Fibroblast of skin of right quadriceps (primary cell): ENCODE results near the gene RALGAPA1.
"Not testable (repeated sequence)": the region's sequence is repeated elsewhere in the genome, so short reads cannot be mapped to it uniquely, and the experiment has no call there.

ENCODE experiments used
- DNase-seq: peaks from one replicate; pipeline ENCODE4 v3.0.0-alpha.2; 2013

Gene RALGAPA1

GRCh38 chr14:35760143-35760542 is 49.0 kb downstream of the RALGAPA1 start:
- no peak for DNase-seq

- no peak for DNase-seq
Observed at GRCh38 chr14:35758523-35759129, 50.5 kb downstream of the RALGAPA1 start.

DNA sequence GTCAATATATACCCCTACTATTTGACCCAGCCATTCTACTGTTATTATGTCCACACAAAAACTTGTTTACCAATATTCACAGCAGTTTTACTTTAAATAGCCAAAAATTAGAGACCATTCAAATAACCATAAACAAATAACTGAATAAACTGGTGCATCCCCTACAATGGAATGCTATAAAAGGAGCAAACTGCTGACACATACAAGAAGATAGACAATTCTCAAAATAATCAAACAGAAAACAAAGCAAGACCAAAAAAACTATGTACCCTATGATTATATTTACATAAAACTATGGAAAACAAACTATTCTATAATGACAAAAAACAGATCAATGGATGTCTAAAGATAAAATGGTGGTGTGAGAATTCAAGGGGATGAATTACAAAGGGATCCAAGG is 54.4 kb downstream of the RALGAPA1 start:
- DNase-seq: no peak

- DNase-seq: no peak
Observed at GRCh38 chr14:35752380-35752779, 56.7 kb downstream of the RALGAPA1 start.

DNA sequence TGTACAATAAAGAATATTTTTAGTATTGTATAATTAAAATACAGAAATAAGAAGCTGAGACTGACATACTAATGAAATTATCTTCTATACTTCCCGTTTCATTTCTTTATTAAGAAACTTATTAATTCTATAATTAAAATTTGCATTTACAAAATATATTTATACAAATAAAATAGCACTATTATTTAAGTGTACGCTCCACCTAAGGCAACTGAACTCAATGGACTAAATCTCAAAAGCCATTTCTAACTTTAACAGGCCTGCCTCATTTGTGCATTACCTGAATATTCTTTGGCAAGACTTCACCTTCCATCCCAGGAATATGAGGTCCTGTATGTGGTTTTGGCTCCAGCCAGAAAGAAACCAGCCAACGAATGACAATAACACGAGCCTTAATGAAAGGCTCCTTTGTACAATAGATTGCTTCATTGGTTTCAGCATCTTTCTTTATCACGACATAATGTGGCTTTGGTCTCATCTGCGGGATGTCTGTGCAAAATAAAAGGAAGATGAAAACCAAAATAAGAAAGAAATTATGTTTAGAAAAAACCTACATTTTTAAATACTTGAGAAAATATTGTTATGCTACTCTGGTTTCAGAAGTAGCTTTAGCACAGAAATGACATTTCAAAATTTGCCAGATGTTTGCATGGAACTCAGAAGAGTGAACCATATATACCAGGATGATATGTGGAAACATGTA is 58.7 kb downstream of the RALGAPA1 start:
- DNase-seq: no peak

DNA sequence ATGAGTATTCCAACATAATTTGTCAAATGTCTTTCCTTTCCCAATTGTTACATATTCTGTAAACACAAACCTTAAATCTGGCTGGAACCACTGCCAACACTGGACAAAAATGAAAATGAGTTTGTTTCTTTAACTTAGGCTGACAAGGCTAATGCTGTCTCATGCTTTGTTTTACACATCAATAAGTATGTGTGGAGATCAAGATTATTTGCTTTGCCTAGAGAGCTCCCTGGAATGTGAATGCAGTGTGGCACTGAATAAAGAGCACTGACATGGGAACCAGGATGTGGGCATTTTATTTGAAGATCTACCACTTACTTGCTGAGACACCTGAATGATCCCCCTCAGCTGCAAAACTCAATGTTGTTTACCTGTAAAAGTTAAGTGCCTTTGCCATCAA is 61.7 kb downstream of the RALGAPA1 start:
- no peak for DNase-seq

GRCh38 chr14:35742442-35742841 is 66.7 kb downstream of the RALGAPA1 start:
- DNase-seq: no peak

DNA sequence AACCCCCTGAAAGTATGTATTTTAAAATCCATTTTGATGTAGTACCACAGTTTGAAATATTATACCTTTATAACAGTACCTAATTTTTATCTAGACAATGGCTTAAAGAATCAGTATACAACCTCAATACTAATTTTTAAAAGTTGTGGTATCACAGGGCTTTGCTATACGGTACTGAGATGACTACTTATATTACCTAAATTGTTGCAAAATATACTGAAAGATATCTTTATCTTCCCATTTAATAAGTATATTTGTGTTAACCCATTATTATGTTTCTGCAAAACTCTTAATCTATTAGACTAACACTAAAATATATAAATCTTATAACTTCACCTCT is 67.1 kb downstream of the RALGAPA1 start:
- no peak for DNase-seq

GRCh38 chr14:35741345-35742031 is 67.6 kb downstream of the RALGAPA1 start:
- DNase-seq: peak; percentile 3

GRCh38 chr14:35740215-35740614 is 68.9 kb downstream of the RALGAPA1 start:
- DNase-seq: no peak

- not testable (repeated sequence) for DNase-seq
Observed at GRCh38 chr14:35735163-35735562, 73.9 kb downstream of the RALGAPA1 start.

DNA sequence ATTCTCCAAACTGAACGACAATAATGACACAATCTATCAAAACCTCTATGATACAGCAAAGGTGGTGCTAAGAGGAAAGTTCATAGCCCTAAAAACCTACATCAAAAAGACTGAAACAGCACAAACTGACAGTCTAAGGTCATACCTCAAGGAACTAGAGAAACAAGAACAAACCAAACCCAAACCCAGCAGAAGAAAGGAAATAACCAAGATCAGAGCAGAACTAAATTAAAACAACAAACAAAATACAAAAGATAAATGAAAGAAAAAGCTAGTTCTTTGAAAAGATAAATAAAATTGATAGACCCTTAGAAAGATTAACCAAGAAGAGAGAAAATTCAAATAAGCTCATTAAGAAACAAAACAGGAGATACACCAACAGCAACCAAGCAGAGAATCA is 75.6 kb downstream of the RALGAPA1 start:
- DNase-seq: not testable (repeated sequence)

DNA sequence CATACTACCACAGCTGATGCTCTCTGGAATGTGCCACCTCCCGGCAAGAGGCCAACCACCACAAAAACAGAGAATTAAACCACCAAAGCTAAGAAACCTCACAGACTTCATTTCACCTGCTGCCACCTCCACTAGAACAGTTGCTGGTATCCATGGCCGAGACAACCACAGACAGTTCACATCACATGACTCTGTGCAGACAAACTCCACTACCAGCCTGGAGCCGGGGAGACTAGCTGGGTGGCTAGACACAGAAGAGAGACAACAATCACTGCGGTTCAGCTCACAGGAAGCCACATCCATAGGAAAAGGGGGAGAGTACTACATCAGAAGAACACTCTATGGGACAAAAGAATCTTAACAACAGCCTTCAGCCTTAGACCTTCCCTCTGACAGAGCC is 78.2 kb downstream of the RALGAPA1 start:
- no peak for DNase-seq

- no peak for DNase-seq
Observed at GRCh38 chr14:35727764-35728163, 81.3 kb downstream of the RALGAPA1 start.

DNA sequence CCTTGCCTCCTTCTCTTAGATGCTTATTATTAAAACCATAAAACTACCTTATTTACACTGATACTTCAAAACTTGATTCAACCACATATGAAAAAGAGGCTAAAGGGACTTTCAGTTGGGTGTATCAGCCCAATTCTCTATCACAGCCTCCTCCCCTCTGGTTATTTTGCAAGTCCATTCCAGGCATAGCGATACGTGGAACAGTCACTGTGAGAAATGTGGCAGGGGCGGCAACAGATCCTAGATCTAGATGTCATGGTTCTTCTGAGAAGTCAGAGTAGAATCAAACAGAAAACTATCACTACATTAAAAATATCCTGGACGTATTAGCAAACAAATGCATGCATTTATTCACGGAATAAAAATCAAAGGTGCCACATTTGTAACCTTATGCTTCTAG is 83.2 kb downstream of the RALGAPA1 start:
- no peak for DNase-seq

- no peak for DNase-seq
Observed at GRCh38 chr14:35715079-35715478, 94.0 kb downstream of the RALGAPA1 start.

DNA sequence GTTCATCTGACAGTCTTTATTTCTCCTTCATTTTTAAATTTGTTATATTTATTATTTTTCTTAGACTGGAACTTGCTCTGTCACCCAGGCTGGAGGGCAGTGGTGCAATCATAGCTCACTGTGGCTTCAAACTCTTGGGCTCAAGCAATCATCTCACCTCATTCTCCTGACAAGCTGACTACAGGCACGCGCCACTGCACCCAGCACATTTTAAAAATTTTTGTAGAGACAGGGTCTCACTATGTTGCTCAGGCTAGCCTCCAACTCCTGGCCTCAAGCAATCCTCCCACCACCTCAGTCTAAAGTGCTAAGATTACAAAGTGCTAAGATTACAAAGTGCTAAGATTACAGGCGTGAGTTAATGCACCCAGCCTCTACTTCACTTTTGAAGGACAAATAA is 96.6 kb downstream of the RALGAPA1 start:
- DNase-seq: no peak

DNA sequence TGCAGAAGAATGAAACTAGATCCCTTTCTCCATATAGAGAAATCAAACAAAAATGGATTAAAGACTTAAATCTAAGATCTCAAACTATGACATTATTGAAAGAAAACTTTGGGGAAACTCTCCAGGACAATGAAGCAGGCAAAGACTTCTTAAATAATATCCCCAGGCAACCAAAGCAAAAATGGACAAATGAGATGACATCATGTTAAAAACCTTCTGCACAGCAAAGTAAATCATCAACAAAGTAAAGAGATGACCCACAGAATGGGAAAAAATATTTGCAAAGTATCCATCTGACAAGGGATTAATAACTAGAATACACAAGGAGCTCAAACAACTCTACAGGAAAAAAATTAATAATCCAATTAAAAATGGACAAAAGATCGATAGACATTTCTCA is 101.0 kb downstream of the RALGAPA1 start:
- DNase-seq: no peak

- no peak for DNase-seq
Observed at GRCh38 chr14:35705636-35706035, 103.5 kb downstream of the RALGAPA1 start.

DNA sequence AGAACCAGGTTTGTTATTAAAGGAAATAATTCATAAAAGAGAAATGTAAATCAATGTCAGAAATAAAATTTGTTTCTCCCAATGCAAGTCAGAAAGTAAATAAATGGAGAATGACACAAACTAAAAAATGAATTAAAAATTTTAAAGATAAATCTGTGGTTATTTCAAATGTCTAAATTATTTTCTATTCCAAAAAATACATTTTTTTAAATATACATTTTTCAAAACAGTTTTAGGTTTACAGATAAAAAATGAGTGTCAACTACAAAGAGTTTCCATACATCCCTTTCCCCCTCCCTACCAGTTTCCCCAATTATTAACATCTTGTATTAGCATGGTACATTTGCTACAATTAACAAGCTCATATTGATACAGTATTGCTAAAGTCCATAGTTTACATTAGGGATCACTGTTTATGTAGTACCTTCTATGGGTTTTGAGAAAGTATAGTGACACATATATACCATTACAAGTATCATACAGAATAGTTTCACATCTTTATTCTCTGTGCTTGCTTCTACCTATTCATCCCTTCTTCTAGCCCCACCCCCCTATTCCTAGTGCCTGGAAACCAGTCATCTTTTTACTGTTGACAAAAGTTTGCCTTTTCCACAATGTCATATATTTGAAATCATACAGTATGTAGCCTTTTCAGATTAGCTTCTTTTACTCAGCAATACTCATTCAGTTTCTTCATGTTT is 104.2 kb downstream of the RALGAPA1 start:
- DNase-seq: no peak

DNA sequence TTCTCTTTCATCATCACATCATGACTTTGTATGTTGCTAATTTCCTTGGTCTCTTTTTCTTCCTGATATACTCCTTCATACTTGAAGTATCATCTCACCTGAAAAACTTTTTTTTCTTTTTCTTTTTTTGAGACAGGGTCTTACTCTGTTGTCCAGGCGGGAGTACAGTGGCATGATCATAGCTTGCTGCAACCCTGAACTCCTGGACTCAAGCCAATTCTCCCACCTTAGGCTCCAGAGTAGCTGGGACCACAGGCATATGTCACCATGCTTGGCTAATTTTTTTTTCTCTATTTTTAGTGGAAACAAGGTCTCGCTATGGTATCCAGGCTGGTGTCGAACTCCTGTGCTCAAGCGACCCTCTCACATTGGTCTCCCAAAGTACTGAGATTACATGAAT is 107.6 kb downstream of the RALGAPA1 start:
- DNase-seq: no peak

DNA sequence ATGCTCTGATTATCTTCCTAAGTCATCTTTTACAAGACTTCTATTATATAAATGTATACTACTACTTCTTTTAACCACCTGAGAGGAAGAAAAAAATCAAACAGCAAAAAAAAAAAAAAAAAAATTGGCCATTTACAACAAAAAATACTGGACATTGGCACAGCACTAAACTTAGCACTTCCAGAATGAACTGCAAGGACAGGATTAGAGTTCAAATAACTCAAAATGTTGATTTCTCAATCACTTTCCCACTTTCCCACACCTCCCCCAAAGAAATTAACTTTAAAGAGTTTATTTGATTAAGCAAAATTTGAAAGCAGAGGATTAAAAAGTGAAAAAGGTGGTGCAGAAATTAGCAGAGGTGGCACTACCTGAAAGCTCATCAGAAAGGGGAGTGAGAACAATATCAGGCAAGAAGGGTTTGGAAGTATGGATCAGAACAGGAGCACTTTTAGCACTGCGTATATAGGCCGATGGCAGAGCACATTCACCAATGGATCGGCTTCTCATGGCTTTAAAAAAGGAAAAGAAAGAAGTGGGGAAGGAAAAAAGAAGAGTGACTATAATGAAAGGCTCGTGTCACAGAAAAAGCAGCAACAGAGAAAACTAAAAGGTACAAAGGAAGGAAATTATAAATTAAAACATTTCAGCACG is 109.2 kb downstream of the RALGAPA1 start:
- no peak for DNase-seq

GRCh38 chr14:35696575-35696974 is 112.5 kb downstream of the RALGAPA1 start:
- no peak for DNase-seq
